Body of pancreas (tissue), 4 donors: ENCODE results near the gene ALDH1L2. TPM values are rescaled to one million over a fixed set of nuclear protein-coding genes. Genes with fewer than 3 reads are reported as not detected.

Experiments used
- ATAC-seq: fragments of 150-250 bp; one replicate; pipeline ENCODE4 v1.9.1; 2016
- DNase-seq, 4 donors: peaks; one replicate each; pipeline ENCODE4 v3.0.0-alpha.2; 2019
- H3K27ac ChIP-seq, 4 donors: fragments of 200-600 bp; sonication (generic); 1 replicate in 3 of 4; 2 replicates in 1 of 4; pipeline versions ENCODE4 v1.5.1 to v1.6.1; 2016 to 2019; ENCODE audit warnings: mild to moderate bottlenecking in 1 of 4, mixed read lengths in 1 of 4, moderate library complexity in 1 of 4
- H3K27me3 ChIP-seq, 2 donors: fragments of 200-600 bp; sonication (generic); one replicate each; pipeline ENCODE4 v1.6.0; 2016; ENCODE audit warnings: mild to moderate bottlenecking in 1 of 2
- H3K36me3 ChIP-seq, 2 donors: fragments of 200-600 bp; sonication (generic); replicated peaks in 1 of 2; 2 replicates each; pipeline ENCODE4 v1.5.1; 2016; ENCODE audit warnings: low read depth in 2 of 2; ENCODE audit not compliant: insufficient read depth in 1 of 2
- H3K4me1 ChIP-seq: fragments of 200-600 bp; sonication (generic); one replicate; pipeline ENCODE4 v1.6.0; 2016
- H3K4me3 ChIP-seq, 2 donors: fragments of 200-600 bp; sonication (generic); 1 replicate in 1 of 2; 2 replicates in 1 of 2; pipeline ENCODE4 v1.5.1; 2016 to 2019
- H3K9me3 ChIP-seq, 3 donors: fragments of 200-600 bp; sonication (generic); 1 replicate in 2 of 3; 2 replicates in 1 of 3; pipeline ENCODE4 v1.5.1; 2016
- CTCF ChIP-seq, 7 experiments: fragments of 450-650 bp in 4 of 7; fragments of 200-600 bp in 3 of 7; sonication (generic) in 3 of 7; IDR thresholded peaks; one replicate each; pipeline ENCODE4 v1.5.1; 2016 to 2019; ENCODE audit warnings: antibody characterized with exemption in 7 of 7
- POLR2A ChIP-seq, 3 donors: fragments of 450-650 bp; IDR thresholded peaks; one replicate each; pipeline ENCODE4 v1.6.1; 2016; ENCODE audit warnings: antibody characterized with exemption in 3 of 3, mild to moderate bottlenecking in 2 of 3
- WGBS, 2 donors: methylation state at CpG; one replicate each; pipeline ENCODE4 v1.1.5; 2017; 5-methylcytosine and 5-hydroxymethylcytosine counted together
- intact Hi-C: fragments of 100-400 bp; cut with DNase I; formaldehyde crosslinking; loops from one replicate; pipeline ENCODE4 v1.15.1; 2023
- total RNA-seq, 2 donors: library from RNA; depleted of rRNA; stranded (reverse); fragments of >200 nt; gene quantifications; one replicate each; pipeline ENCODE4 v1.1.0, GENCODE V29; 2016

ALDH1L2 gene
- total RNA-seq, 2 donors from 2014 or later, result 31.1 to 71.2 TPM

GRCh38 chr12:104976703-104977102 is 107.6 kb downstream of the ALDH1L2 start:
- Histone ChIP-seq H3K9me3 (no peaks in the 10 kb centered on the region), H3K4me3 (no peak overlapping the region), H3K36me3 (no peaks in the 10 kb centered on the region), H3K27ac (no peak overlapping the region), H3K27me3 (no peaks in the 10 kb centered on the region), H3K4me1 (no peaks in the 10 kb centered on the region)
- TF ChIP-seq POLR2A (IDR thresholded peaks at IDR 0.05) (no peak), CTCF (IDR thresholded peaks at IDR 0.05) (no peak)
- 52 to 70% methylated on average over 5 to 8 of the region's 8 CpGs for WGBS, 2 donors
- intact Hi-C loops, result no loop called here
- DNase-seq, result peak in 1 of 4 donors; percentile 42
- no peak for ATAC-seq

GRCh38 chr12:104975587-104976343 is 108.5 kb downstream of the ALDH1L2 start:
- intact Hi-C loops, result no loop called here
- ATAC-seq, result no peak
- DNase-seq, result no peak
- no peaks in the 10 kb centered on the region for H3K36me3 ChIP-seq
- H3K9me3 ChIP-seq, result no peaks in the 10 kb centered on the region
- no peaks in the 10 kb centered on the region for H3K4me1 ChIP-seq
- TF ChIP-seq CTCF (IDR thresholded peaks at IDR 0.05) (no peak), POLR2A (IDR thresholded peaks at IDR 0.05) (no peak)
- H3K27me3 ChIP-seq, result no peaks in the 10 kb centered on the region
- WGBS, 2 donors, result 46 to 56% methylated on average over 4 of the region's 4 CpGs
- no peak overlapping the region for H3K4me3 ChIP-seq
- H3K27ac ChIP-seq, result no peak overlapping the region

- H3K4me3 ChIP-seq, result no peak overlapping the region
- 68 to 92% methylated on average over 7 of the region's 7 CpGs for WGBS, 2 donors
- intact Hi-C loops, result no loop called here
- H3K27me3 ChIP-seq, result no peaks in the 10 kb centered on the region
- no peaks in the 10 kb centered on the region for H3K9me3 ChIP-seq
- no peaks in the 10 kb centered on the region for H3K36me3 ChIP-seq
- no peaks in the 10 kb centered on the region for H3K4me1 ChIP-seq
- no peak for ATAC-seq
- TF ChIP-seq POLR2A (IDR thresholded peaks at IDR 0.05) (no peak), CTCF (IDR thresholded peaks at IDR 0.05) (no peak)
- H3K27ac ChIP-seq, result no peak overlapping the region
- DNase-seq, result peak in 1 of 4 donors; percentile 54
Observed at GRCh38 chr12:104974626-104975290, 109.5 kb downstream of the ALDH1L2 start.

GRCh38 chr12:104973250-104973649 is 111.0 kb downstream of the ALDH1L2 start:
- Histone ChIP-seq H3K4me1 (no peaks in the 10 kb centered on the region), H3K27ac (no peak overlapping the region), H3K36me3 (no peaks in the 10 kb centered on the region), H3K4me3 (no peak overlapping the region), H3K27me3 (no peaks in the 10 kb centered on the region), H3K9me3 (no peaks in the 10 kb centered on the region)
- DNase-seq, result no peak
- intact Hi-C loops, result no loop called here
- WGBS, 2 donors, result 91% methylated on average over 5 of the region's 5 CpGs
- no peak for TF ChIP-seq POLR2A (IDR thresholded peaks at IDR 0.05)
- no peak for TF ChIP-seq CTCF (IDR thresholded peaks at IDR 0.05)
- ATAC-seq, result no peak
